KMS-11 (cell line): Measurements from ENCODE around the gene TSLP.

ENCODE experiments used
- H2AFZ ChIP-seq: fragments of 200-600 bp; sonication (generic); 2 replicates; pipeline ENCODE4 v1.6.1; 2016; ENCODE audit warnings: antibody characterized with exemption, mixed run types, low read depth
- H3K27ac ChIP-seq: fragments of 200-600 bp; sonication (generic); 2 replicates; pipeline ENCODE4 v1.6.1; 2016; ENCODE audit warnings: mild to moderate bottlenecking, mixed run types
- H3K27me3 ChIP-seq: fragments of 200-600 bp; sonication (generic); 2 replicates; pipeline ENCODE4 v1.6.1; 2017; ENCODE audit warnings: mild to moderate bottlenecking, low read depth, mixed run types, moderate library complexity; ENCODE audit not compliant: insufficient read depth
- H3K36me3 ChIP-seq: fragments of 200-600 bp; sonication (generic); 2 replicates; pipeline ENCODE4 v1.6.1; 2017; ENCODE audit warnings: mild to moderate bottlenecking, mixed run types; ENCODE audit not compliant: insufficient read depth
- H3K4me1 ChIP-seq: fragments of 200-600 bp; sonication (generic); 2 replicates; pipeline ENCODE4 v1.6.1; 2016; ENCODE audit warnings: mild to moderate bottlenecking, low read depth, mixed run types; ENCODE audit not compliant: poor library complexity, severe bottlenecking
- H3K4me2 ChIP-seq: fragments of 200-600 bp; sonication (generic); 2 replicates; pipeline ENCODE4 v1.7.0; 2016; ENCODE audit warnings: mild to moderate bottlenecking, mixed run types
- H3K4me3 ChIP-seq: fragments of 200-600 bp; sonication (generic); IDR thresholded peaks from 2 replicates; pipeline ENCODE4 v1.6.1; 2017; ENCODE audit warnings: low read depth, low read length, mixed read lengths; ENCODE audit not compliant: insufficient read depth
- H3K79me2 ChIP-seq: fragments of 200-600 bp; sonication (generic); 2 replicates; pipeline ENCODE4 v1.6.1; 2016; ENCODE audit warnings: low read depth, mixed run types; ENCODE audit not compliant: insufficient read depth
- H3K9ac ChIP-seq: fragments of 200-600 bp; sonication (generic); 2 replicates; pipeline ENCODE4 v1.6.1; 2016; ENCODE audit warnings: mild to moderate bottlenecking, mixed run types
- H4K20me1 ChIP-seq: fragments of 200-600 bp; sonication (generic); 2 replicates; pipeline ENCODE4 v1.6.1; 2016; ENCODE audit warnings: mild to moderate bottlenecking, mixed run types; ENCODE audit not compliant: insufficient read depth
- TF ChIP-seq, protein P1 (sequence below): fragments of 200-600 bp; sonication (generic); conservative IDR thresholded peaks from 2 replicates; pipeline ENCODE4 v1.6.1; 2017; ENCODE audit warnings: low read depth, mild to moderate bottlenecking, antibody characterized with exemption, low read length, moderate library complexity, mixed read lengths

Gene TSLP

DNA sequence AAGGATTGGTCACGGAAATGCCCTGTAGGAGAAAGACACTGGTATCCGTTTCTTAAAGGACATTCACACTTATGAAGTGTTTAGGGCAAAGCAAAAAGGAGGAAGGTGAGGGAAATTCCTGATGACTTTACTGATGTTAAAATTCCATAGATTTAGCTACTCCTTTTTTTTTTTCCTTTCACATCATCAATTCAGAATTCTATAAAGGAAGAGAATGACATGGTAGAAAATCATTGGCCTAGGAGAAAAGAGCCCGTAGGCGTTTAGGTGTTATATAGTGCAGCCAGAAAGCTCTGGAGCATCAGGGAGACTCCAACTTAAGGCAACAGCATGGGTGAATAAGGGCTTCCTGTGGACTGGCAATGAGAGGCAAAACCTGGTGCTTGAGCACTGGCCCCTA, at the start of gene TSLP:
TSS of gene TSLP (plus strand) at position 301 of the 400 bp plus-strand sequence. CDS start 178 bp downstream, outside the sequence.
- Histone ChIP-seq H3K27me3 (no peaks in the 10 kb centered on the region), H3K4me3 (no peak within 1 kb of the TSS), H3K9ac (no peak within 1 kb of the TSS), H3K27ac (no peak within 1 kb of the TSS), H3K4me1 (peaks cover 18% of the 10 kb centered on the region), H3K79me2 (no peaks in the 10 kb centered on the region), H4K20me1 (no peaks in the 10 kb centered on the region), H3K4me2 (no peak within 1 kb of the TSS), H2AFZ (no peak within 1 kb of the TSS), H3K36me3 (no peaks in the 10 kb centered on the region)
- TF ChIP-seq, protein P1, sequence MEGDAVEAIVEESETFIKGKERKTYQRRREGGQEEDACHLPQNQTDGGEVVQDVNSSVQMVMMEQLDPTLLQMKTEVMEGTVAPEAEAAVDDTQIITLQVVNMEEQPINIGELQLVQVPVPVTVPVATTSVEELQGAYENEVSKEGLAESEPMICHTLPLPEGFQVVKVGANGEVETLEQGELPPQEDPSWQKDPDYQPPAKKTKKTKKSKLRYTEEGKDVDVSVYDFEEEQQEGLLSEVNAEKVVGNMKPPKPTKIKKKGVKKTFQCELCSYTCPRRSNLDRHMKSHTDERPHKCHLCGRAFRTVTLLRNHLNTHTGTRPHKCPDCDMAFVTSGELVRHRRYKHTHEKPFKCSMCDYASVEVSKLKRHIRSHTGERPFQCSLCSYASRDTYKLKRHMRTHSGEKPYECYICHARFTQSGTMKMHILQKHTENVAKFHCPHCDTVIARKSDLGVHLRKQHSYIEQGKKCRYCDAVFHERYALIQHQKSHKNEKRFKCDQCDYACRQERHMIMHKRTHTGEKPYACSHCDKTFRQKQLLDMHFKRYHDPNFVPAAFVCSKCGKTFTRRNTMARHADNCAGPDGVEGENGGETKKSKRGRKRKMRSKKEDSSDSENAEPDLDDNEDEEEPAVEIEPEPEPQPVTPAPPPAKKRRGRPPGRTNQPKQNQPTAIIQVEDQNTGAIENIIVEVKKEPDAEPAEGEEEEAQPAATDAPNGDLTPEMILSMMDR, result no peak

DNA sequence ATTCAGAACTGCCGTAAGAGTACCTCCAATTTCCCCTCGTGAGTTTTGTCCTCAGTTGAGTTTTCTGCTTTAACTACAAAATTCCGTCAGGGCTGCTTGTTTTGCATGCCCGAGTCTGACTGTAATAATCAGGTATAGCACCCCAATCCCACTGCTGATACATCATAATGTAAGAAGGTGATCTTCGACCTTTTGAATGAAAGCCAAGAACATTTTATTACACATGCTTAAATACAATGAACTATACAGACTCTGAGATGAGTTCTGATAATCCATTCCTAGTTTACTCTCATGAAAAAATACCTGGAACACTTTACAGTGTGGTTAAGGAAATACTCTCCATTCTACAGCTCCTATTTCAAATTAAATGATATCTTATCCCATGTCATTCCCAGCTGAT, 49.2 kb upstream of the TSLP start:
- TF ChIP-seq, protein P1, result no peak

DNA sequence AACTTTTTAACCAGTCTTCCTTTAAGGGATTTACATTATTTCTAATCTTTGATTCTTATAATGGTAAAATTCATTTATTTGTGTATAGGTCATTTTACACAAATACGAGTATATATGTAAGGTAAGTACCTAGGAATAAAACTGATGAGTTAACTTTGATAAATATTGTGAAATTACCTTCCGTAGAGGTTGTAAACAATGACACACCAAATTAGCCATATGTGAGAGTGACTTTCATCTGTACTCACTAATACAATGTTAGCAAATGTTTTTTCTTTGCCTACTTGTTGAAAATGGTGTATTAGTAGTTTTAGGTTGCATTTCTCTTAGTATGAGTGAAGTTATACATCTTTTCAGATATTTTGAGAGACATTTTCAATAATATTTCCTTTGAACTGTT, 42.6 kb upstream of the TSLP start:
- H3K4me2 ChIP-seq, result no peak overlapping the region
- TF ChIP-seq, protein P1, result no peak

More for the DNA sequence above, 49.2 kb upstream of the TSLP start:
- H4K20me1 ChIP-seq, result no peaks in the 10 kb centered on the region
- H3K27ac ChIP-seq, result no peak overlapping the region
- no peak overlapping the region for H3K4me3 ChIP-seq
- no peaks in the 10 kb centered on the region for H3K36me3 ChIP-seq
- no peak overlapping the region for H3K9ac ChIP-seq
- H3K27me3 ChIP-seq, result no peaks in the 10 kb centered on the region
- no peak overlapping the region for H3K4me2 ChIP-seq
- H3K4me1 ChIP-seq, result no peaks in the 10 kb centered on the region
- H3K79me2 ChIP-seq, result no peaks in the 10 kb centered on the region
- H2AFZ ChIP-seq, result no peak overlapping the region

DNA sequence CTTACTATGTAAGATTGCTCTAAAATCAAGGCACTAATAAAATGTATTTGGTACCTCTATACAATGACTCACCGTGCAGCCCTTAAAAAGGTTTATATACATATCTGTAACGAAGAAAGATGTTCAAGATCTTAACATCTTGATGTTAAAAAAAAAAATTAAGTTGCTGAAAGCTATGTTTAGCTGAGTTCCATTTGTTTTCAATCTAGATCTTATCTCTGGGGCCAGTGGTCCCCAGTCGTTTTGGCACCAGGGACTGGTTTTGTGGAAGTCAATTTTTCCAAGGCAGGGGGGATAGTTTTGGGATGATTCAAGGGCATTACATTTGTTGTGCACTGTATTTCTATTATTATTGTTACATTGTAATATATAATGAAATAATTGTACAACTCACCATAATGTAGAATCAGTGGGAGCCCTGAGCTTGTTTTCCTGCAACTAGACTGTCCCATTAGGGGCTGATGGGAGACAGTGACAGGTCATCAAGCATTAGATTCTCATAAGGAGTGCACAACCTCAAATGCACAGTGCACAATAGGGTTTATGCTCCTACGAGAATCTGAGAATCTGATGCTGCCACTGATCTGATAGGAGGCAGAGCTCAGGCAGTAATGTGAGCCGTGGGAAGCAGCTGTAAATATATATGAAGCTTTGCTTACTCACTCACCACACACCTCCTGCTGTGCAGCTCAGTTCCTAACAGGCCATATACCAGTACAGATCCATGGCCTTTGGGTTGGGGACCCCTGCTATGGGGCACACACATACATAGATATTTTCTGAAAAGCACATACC, 27.6 kb upstream of the TSLP start:
- H3K4me1 ChIP-seq, result no peaks in the 10 kb centered on the region
- TF ChIP-seq, protein P1, result no peak
- no peak overlapping the region for H3K4me3 ChIP-seq
- no peaks in the 10 kb centered on the region for H3K79me2 ChIP-seq
- H3K27me3 ChIP-seq, result no peaks in the 10 kb centered on the region
- H2AFZ ChIP-seq, result no peak overlapping the region
- H3K36me3 ChIP-seq, result no peaks in the 10 kb centered on the region
- H3K4me2 ChIP-seq, result no peak overlapping the region
- H3K27ac ChIP-seq, result no peak overlapping the region
- H3K9ac ChIP-seq, result no peak overlapping the region
- H4K20me1 ChIP-seq, result no peaks in the 10 kb centered on the region

More for the DNA sequence above, 42.6 kb upstream of the TSLP start:
- no peak overlapping the region for H3K9ac ChIP-seq
- H3K79me2 ChIP-seq, result no peaks in the 10 kb centered on the region
- H3K4me3 ChIP-seq, result no peak overlapping the region
- no peaks in the 10 kb centered on the region for H3K4me1 ChIP-seq
- no peak overlapping the region for H2AFZ ChIP-seq
- H3K27ac ChIP-seq, result no peak overlapping the region
- no peaks in the 10 kb centered on the region for H3K27me3 ChIP-seq
- H4K20me1 ChIP-seq, result no peaks in the 10 kb centered on the region
- no peaks in the 10 kb centered on the region for H3K36me3 ChIP-seq
